Cardiac muscle cell (in vitro differentiated cells and primary cell): ENCODE data around the gene GPR146. TPM values are rescaled to one million over a fixed set of nuclear protein-coding genes. Genes with fewer than 3 reads are reported as not detected.

Experiments
- DNase-seq, 2 donors: peaks; one replicate each; pipeline versions ENCODE4 v3.0.0 to v3.0.0-alpha.2; 2010 to 2017; ENCODE audit warnings: low read depth in 1 of 2, low spot score in 1 of 2
- H3K27ac ChIP-seq: fragments of 200-600 bp; sonication (generic); 2 replicates; pipeline ENCODE4 v1.5.1; 2016
- H3K27me3 ChIP-seq: fragments of 200-600 bp; sonication (generic); 2 replicates; pipeline ENCODE4 v1.6.0; 2016; ENCODE audit warnings: control low read depth
- H3K36me3 ChIP-seq: fragments of 200-600 bp; sonication (generic); 2 replicates; pipeline ENCODE4 v1.5.1; 2016; ENCODE audit warnings: control low read depth
- H3K4me1 ChIP-seq: fragments of 200-600 bp; sonication (generic); 2 replicates; pipeline ENCODE4 v1.8.1; 2017; ENCODE audit warnings: low read depth, mild to moderate bottlenecking, mixed run types
- H3K4me3 ChIP-seq: fragments of 200-600 bp; sonication (generic); 2 replicates; pipeline ENCODE4 v1.5.1; 2016; ENCODE audit warnings: mild to moderate bottlenecking
- H3K9me3 ChIP-seq: fragments of 200-600 bp; sonication (generic); 2 replicates; pipeline ENCODE4 v1.5.1; 2017; ENCODE audit warnings: low read depth, mild to moderate bottlenecking, control low read depth
- CTCF ChIP-seq: IDR thresholded peaks from 2 replicates; pipeline ENCODE4 v1.5.1; 2012; ENCODE audit warnings: low read depth, mild to moderate bottlenecking, low read length
- polyA plus RNA-seq: library from polyadenylated mRNA; unstranded; fragments of >200 nt; fragmentation: Nextera tagmentation; extraction: Ambion mirVana; gene quantifications from 2 replicates; pipeline ENCODE4 v1.2.1, GENCODE V29; 2016
- total RNA-seq: library from RNA; depleted of rRNA; stranded (reverse); fragments of >200 nt; gene quantifications from 2 replicates; pipeline ENCODE4 v1.2.3, GENCODE V29; 2016

GPR146 gene
- total and polyA plus RNA-seq, 2 experiments from 2014 or later, result 7.5 to 11.2 TPM

- H3K9me3 ChIP-seq, result no peaks in the 10 kb centered on the region
- DNase-seq, result no peak
- H3K4me1 ChIP-seq, result peaks cover 10% of the 10 kb centered on the region
- peak overlapping the region; percentile 57 for H3K27ac ChIP-seq
- no peaks in the 10 kb centered on the region for H3K36me3 ChIP-seq
- H3K27me3 ChIP-seq, result no peaks in the 10 kb centered on the region
- no peak for TF ChIP-seq CTCF
- no peak overlapping the region for H3K4me3 ChIP-seq
Measured at GRCh38 chr7:1080252-1080920, 36.0 kb downstream of the GPR146 start.

GRCh38 chr7:1080921-1081255, 36.5 kb downstream of the GPR146 start:
- Histone ChIP-seq H3K27me3 (no peaks in the 10 kb centered on the region), H3K4me3 (no peak overlapping the region), H3K9me3 (no peaks in the 10 kb centered on the region), H3K27ac (no peak overlapping the region), H3K36me3 (no peaks in the 10 kb centered on the region), H3K4me1 (peaks cover 10% of the 10 kb centered on the region)
- TF ChIP-seq CTCF, result no peak
- no peak for DNase-seq

GRCh38 chr7:1081336-1081735, 37.0 kb downstream of the GPR146 start:
- no peak for DNase-seq
- Histone ChIP-seq H3K27me3 (no peaks in the 10 kb centered on the region), H3K4me3 (no peak overlapping the region), H3K4me1 (peaks cover 10% of the 10 kb centered on the region), H3K9me3 (no peaks in the 10 kb centered on the region), H3K36me3 (no peaks in the 10 kb centered on the region), H3K27ac (no peak overlapping the region)
- no peak for TF ChIP-seq CTCF

DNA sequence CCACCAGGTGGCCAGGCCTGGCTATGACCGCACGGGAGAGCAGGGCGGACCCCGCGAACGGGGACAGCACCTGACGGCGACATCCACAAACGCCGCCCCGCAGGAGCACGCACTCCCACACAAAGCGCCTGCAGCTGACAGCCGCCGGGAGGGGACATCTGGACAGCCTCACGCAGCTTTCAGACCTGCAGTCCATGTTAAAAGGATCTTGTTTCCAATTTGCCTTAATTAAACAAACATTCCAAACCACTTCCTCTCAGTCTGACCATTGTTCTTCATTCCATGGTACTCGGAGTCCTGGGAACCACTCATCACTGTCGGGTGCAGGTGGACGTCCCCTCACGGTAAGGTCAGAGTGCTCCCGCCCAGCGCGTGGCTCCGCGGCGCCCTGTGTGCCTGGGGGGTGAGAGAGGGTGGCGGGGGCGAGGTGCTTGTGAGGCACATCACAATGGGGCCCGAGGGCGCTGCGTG, 37.6 kb downstream of the GPR146 start:
- Histone ChIP-seq H3K4me3 (no peak overlapping the region), H3K27me3 (no peaks in the 10 kb centered on the region), H3K36me3 (no peaks in the 10 kb centered on the region), H3K9me3 (no peaks in the 10 kb centered on the region), H3K4me1 (peaks cover 10% of the 10 kb centered on the region), H3K27ac (no peak overlapping the region)
- no peak for TF ChIP-seq CTCF
- DNase-seq, result peak in 1 of 2 donors; percentile 12

DNA sequence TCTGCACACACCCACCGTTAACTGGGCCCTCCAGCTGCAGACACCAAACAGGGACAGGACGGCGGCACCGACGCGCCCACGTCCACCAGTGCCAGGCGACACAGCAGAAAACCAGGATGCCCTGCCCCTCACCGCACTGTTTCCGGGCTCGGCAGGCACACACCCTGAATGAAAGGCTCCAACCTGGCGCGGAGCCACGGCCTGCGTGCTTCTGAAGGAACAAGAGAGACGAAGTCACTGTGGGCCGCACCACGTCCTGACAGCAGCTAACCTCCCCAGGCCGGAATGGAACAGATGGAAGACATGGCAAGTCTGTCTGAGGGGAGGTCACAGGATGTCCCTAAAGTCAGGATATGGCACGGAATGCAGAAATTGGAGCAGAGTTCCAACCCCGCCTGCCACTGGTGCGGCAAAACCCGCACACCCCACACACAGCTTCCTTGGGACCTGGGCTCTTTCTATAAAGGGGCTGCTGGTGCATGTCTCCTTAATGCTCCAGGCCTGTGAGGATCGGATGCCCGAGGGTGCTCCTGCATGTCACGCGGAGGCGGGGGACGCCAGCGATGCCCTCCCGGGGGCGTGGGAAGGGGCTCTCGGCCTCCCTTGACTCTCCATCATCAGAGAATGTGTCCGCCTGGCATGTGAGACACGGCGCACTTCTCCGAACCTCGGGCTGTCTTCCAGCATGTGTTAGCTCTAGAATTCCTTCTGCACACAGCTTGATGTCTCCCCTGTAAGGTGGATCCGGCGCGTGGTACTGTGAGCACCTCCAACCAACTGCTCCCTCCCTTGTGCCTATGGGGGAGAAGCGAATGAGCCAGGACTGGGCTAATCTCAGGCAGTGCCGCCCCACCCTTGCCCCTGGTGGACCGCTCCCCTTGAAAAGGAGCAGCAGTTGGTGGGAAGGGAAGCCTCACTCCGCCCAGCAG, 39.6 kb downstream of the GPR146 start:
- Histone ChIP-seq H3K27me3 (no peaks in the 10 kb centered on the region), H3K9me3 (no peaks in the 10 kb centered on the region), H3K27ac (no peak overlapping the region), H3K36me3 (no peaks in the 10 kb centered on the region), H3K4me1 (peaks cover 18% of the 10 kb centered on the region), H3K4me3 (no peak overlapping the region)
- no peak for TF ChIP-seq CTCF
- no peak for DNase-seq
